GM11168 (cell line): ENCODE data around the gene RTL5.

ENCODE experiments used
- in situ Hi-C: fragments of 300-500 bp; cut with MboI; formaldehyde crosslinking; loops from one replicate; pipeline ENCODE4 v1.12.0; 2022; ENCODE audit warnings: low sequenced_read_pairs; ENCODE audit not compliant: unreplicated experiment

The RTL5 gene

DNA sequence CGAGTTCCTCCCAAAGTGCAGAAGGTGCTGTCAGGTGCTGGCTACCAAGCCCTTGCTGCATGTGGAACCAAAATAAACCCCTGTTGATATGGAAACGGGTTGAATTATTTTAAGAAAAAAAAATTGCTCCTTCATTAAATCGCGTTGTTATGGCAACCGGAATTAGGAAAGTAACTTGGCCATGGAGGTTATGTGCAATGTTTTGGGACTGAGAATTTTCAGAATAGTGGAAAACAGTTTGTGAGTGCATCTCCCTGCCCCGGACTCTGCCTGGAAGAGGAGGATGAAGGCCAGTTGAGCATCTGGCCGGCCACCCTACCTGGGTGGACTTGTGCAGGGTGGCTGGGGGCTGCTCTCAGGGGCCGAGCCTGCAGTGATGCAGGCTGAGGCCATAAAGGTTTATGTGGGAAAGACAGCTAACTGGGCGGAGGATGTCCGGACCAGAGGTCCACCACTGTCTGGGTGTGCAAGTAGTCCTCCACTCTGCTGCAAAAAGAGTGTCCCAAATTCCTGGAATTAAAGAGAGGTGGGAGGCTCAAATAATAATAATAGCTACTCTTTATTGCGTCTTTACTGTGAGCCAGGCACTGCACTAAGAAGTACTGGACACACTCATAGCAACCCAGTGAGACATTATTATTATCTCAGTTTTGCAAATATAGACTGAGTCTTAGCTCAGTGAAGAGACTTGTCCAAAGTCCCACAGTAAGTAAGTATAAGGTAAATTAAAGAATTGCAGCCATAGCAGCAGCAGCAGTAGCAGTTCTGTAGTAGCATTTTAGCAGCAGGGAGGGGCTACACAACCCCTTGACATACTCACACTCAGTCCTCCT is 20.6 kb downstream of the RTL5 start:
- in situ Hi-C loops = no loop called here

DNA sequence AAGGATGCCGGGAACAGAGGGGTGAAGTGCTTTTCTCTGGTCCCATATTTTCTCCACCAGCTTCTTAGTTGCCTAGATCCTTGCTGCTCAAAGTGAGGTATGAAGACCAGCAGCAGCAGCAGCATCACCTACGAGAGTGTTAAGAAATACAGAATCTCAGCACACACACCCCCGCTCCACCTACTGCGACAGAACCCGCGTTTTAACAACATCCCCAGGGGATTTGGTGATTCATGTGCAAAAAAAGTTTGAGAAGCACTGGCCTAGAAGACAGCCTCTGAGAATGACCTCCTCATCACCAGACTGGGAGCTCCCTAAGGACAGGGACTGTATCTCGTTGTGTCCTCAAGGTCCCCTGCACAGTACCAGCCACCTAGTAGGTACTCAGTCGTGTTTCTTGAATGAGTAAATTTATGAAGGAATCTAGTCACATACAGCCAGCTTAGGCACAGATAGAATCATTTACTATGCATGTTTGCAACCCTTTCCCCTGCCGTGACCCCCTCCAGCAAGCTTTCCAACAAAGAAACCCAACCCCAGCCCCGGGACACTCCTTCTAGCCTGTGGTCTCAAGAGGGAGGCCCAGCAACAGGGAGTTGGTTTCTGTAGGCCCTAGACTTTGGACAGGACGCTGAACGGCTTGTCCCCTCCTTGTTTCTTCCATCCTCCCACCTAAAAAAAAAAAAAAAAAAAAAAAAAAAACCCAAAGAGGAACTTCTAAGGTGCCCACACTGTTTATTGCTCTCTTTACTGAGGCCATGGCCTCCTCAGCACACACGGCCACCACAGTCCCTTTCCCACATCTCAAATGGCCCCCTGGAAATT is 21.5 kb downstream of the RTL5 start:
- in situ Hi-C loops = no loop called here

DNA sequence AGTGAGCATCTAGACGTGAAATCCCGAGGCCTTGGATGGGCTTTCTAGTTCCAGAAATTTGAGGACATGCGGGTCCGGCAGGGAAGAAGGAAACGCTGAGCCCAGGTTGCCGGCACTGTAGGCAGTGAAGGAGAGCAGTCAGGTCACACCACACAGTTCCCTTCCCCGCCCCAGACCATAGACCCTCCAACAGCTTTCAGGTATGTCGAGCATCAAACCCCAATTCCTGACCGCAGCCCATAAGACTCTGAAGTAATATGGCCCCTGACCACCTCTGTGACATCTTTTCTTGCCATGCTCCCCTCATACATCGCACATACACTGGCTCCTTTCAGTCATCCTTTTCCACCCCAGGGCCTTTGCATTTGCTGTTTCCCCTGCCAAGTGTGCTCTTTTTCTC is 23.0 kb downstream of the RTL5 start:
- in situ Hi-C loops = no loop called here

DNA sequence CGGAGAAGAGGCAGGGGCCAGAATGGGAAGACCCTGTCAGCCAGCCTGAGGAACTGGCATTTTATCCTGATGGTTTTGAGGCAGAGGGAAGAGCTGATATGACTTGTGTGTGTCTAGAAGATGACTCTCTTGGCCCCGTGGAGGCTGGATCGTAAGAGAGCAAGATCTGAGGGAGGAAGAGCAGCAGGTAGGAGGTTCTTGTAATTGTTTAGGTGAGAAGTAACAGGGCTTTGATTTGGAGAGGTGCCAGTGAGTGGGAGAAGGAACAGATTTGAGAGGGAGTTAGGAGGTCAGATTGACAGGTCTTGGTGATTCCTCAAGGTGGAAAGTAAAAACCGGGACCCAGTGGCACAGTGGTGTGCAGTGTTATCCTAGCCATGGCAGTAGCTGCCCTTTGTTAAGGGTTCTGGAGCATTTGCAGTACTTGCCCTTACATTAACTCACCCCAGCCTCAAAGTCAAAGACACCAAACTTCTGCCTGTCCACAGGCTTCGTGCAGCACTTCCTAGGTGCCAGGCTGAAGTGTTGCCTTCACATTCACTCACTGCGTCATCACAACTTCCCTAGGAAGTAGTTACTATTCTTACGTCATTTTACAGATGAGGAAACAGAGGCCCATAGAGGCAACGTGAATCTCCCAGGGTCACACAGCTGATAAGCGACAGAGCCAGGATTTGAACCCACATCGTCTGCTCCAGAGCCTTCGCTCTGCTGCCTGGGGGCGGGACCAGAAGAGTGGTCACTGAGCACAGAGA is 23.7 kb downstream of the RTL5 start:
- in situ Hi-C loops = no loop called here

DNA sequence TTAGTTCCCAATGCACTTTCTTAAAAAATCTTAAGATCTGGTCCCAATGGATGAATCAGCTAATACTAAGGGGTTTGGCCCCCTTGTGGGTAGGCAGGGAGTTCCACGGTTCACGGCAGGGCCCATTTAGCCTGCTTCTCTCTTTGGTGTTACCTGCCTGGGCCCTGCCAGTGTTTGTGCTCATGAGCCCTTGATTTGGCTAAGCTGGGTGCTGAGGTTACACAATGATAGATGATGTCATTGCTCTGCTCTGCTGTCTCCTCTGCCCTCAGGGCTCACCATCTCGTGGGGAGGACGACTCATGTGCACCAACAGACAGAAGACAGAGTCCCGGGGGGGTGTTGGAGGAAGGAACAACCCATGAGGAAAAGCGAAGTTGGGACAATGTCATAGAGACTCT is 24.4 kb downstream of the RTL5 start:
- in situ Hi-C loops = no loop called here

DNA sequence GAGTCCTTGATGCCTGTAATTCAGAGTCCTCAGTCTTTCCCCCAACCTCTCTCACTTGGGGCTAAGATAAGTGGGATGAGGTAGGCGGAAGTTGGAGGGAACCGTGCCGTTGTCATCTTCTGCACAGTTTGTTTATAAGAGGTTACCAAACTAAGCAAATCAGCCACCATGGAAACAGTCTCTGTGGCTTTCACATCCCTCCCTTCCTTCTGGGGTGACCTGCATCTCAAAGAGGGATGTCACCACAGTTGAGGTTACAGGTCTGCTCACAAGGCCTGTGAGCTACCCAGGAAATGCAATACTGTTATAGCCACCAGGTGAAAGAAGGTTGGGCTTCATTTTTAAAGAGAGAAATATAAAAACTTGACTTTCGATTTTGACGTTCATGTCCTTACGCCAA is 26.3 kb downstream of the RTL5 start:
- in situ Hi-C loops = no loop called here

DNA sequence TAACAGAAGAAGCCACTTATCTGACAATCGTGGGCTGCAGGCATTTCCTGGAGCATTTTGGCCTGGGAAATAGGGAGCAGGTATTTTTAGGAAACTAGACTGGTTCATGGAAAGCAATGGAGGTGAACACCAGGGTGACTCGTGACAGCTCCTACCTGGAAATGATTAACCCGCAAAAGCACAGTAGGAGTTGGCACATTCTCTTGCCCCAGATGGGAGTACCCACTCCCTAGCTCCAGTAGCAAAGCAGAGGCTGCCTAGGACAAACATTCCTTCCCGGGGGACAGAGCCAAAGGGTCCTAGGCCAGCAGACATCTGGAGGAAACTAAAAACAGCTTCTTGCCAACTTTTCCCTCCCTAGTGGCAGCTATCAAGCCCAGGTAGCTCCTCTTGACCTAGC is 29.0 kb downstream of the RTL5 start:
- in situ Hi-C loops = no loop called here

DNA sequence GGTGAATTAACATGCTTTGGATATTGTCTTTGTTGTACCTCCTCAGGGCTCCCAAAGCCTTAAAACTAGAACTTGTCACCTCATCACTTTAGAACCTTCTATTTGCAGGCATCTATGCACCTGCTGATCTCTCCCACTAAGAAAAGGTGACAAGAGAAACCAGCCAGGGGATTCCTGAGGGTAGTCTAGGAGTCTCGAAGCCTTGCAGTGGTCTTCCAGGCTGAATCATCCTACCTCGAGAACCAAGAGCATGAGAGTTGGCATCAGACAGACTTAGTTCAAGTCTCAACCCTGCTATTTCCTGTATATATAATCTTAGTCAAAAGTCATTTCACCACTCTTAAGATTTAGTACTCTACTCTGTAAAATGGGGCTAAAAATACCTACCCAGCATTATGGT is 29.6 kb downstream of the RTL5 start:
- in situ Hi-C loops = no loop called here

DNA sequence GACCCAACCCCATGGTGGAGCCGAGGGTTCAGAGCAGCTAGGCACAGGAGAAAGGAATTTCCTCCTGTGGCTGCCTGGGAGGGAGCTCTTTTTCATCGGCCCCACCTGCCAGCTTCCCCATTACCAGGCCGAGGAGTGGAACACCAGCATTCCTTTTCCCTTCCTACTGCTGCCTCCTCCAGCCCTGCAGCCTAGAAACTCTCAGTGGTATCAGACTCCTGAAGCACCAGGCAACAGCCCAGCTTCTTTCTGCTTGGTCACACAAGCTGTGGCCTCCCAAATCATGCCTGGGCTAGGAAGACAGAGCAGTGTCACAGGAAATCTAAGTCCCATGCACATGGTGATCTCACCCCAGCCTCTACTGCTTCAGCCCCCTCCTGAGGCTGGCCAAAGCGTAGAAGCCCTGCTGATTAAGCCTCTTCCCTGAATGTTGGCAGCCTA is 30.1 kb downstream of the RTL5 start:
- in situ Hi-C loops = no loop called here

DNA sequence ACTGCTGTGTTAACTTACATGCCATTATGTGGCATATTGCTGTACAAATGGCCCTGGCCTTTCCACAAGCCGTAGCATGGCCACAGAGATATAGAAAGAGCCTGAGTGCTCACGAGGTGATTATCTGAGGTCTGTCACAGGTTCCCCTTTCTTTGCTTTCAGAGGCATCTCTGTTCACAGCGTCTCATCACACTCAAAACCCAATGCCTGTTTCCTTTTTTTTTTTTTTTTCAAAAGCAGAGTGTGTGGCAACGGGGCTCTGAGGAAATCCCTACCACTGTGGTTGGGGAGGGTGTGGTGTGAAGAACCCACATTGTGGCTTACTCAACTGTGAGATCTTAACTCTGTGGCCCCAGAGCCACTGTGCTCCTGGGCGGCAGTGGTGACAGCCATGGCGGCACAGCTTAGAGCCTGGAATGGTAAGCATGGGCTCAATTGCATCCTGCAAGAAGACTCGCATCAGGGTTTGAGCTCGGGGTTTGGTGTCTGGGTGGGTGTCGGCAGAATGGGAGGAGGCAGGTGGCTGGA is 30.8 kb downstream of the RTL5 start:
- in situ Hi-C loops = no loop called here

DNA sequence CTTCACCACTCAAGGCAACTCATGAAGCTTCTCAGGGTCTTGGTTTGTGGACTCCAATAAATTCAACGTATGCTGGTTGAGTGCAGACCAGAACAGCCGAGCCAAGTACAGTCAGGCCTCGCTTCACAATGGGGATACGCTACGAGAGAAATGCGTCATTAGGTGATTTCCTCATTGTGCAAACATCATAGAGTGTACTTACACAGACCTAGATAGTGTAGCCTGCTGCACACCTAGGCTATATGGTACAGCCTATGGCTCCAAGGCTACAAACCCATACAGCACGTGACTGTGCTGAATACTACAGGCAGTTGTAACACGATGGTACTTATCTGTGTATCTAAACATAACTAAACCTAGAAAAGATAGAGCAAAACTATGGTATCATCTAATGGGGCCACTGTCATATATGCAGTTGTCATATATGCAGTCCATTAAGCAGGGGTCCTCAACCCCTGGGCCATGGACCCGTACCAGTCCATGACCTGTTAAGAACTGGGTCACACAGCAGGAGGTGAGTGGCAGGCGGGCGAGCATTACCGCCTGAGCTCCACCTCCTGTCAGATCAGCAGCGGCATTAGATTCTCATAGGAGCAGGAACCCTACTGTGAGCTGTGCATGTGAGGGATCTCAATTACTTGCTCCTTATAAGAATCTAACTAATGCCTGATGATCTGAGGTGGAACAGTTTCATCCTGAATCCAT is 31.5 kb downstream of the RTL5 start:
- in situ Hi-C loops = no loop called here

DNA sequence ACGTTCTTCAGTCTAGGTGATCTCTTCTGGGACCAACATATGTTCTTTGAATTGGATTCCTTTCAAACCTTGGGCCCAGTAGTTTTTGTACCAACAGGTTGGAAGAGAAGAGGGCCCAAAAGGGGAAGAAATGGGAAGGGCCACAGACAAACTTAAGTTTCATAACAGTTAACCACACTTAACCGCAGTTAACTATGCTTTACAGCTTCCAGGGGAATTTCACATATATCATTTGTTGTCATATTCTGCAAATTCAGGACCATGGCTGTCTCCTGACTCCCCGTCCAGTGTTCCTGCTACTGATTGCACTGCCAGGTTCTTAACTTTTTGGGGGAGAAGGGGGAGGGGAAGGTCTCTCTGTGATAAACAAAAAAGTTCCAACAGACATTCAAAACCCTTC is 34.6 kb downstream of the RTL5 start:
- in situ Hi-C loops = no loop called here

DNA sequence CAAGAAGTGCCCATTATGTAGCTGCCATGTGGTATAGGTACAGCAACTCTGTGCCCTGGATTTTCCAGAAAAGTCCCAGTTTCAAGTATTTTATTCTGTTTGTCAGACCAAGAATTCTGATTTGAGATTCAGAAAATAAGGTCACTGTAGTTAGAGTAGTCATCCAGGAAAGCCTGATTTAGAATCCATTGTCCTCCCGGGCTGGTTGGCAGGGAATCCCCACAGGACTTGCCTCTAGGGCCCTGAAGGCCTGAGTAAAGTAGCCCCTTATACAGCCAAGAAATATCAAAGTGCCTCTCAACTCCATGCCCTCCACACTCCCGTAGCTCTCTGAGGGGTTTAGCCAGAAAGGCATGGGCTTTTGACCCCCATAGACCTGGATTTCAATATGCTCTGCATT is 36.3 kb downstream of the RTL5 start:
- in situ Hi-C loops = no loop called here

DNA sequence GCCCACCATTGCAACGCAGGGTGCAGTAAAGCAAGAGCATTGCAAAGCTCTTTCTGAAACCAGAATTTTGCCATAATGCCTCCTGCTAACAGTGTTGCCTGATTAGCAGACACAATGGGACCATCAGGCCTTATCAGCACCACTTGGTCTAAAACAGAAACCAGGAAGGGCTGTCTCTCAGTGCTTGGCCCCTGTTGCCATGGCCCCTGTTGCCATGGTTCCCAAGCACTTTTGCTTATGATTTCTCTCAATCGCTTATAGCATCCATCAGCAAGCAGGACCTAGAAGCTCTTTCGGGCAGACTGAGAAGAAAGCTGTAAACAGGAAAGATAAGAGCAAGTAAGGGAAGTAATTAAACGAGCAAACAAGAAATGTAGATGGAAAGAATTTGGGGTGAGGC is 36.8 kb downstream of the RTL5 start:
- in situ Hi-C loops = no loop called here

DNA sequence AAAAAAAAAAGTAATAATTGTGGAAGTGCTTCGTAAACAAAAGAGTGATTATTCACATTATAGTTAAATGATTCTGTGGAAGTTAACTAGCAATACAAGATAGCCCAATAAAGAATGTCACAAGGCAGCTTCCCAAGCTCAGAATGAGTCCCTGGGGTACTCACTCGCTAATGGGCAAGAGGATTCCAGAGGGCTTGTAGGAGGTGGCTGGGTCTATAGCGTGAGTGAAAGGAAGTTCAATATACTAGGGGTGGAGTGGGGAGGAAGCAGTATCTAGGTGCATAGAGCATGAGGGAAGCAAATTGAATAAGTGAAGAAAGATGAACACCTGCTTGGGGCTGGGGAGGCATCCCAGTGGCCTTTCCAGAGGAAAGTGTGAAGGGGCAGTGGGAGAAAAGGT is 42.5 kb downstream of the RTL5 start:
- in situ Hi-C loops = no loop called here

DNA sequence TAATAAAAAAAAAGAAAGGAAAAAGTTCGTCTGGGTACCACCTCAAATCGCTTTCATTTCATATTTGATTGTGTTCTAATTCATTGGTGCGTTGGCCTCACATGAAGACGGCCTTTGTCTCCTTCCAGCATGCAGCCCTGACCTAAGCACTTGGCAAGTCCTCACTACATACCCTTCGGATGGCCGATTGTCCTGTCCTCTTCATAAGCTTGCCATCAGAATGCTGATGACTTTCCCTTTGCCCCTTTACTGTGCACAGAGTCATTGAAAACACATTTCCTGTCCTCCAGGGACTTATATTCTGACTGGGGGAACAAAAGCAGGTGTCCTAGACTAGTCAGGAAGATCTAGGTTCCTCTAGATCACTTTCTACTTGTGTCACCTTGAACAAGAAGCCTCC is 43.0 kb downstream of the RTL5 start:
- in situ Hi-C loops = no loop called here

DNA sequence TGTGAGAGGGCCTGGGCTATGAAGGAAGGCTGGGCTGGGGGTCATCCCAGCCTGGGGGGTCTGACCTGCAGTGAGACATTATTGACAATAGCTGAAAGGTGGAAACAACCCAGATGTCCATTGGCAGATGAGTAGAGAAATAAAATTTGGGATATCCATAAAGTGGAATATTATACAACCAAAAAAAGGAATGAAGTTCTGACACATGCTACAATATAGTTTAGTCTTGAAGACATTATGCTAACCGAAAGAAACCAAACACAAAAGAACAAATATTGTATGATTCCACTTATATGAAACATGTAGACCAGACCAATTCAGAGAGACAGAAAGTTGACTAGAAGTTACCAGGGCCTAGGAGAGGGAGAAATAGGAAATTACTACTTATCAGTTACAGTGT is 44.7 kb downstream of the RTL5 start:
- in situ Hi-C loops = no loop called here

DNA sequence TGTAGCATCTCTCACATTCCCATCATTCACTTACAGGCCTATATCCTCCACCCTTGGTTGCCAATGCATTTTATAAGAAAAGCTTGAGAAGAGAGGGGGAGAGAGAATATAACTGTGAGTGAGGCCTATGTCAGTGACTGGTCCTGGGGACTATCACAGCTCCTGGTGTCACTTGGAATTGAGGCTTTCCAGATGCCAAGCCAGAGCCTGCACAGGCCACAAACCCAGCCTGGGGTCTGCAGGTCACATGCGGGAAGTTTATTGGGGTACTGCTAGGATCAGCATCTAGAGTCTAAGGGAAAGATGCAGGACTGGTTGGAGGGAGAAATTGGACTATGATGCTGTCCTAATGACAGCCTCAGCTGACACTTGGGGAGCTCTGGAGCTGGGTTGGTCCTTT is 47.6 kb downstream of the RTL5 start:
- in situ Hi-C loops = no loop called here

DNA sequence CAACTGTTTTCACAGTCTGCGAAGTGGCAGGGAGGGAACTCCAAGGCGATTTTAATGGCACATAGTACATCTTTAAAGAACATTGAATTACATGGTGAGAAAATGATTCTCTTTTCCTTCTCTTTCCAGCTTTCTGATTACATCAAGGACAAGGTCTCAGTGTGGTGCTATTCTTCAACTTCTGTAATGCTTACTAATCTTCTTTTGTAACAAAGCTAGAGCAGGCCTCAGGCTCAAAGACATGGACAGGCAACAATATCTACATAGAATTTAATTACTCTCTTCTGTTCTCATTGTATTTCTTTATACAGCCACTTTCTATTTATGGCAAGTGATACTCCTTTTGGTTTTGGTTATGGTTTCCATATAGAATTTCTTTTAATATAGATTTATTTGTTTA is 48.4 kb downstream of the RTL5 start:
- in situ Hi-C loops = no loop called here
